Peyer's patch (tissue), 4 donors: ENCODE measurements around the gene LUC7L2. TPM values are rescaled to one million over a fixed set of nuclear protein-coding genes. Genes with fewer than 3 reads are reported as not detected.

Experiments used
- DNase-seq, 3 donors: peaks; one replicate each; pipeline ENCODE4 v3.0.0-alpha.2; 2017 to 2019
- H3K27ac ChIP-seq, 4 donors: fragments of 200-600 bp; sonication (generic); one replicate each; pipeline ENCODE4 v1.5.1; 2016 to 2019
- H3K27me3 ChIP-seq, 2 donors: fragments of 200-600 bp; sonication (generic); one replicate each; pipeline ENCODE4 v1.5.1; 2019
- H3K36me3 ChIP-seq, 3 donors: fragments of 200-600 bp; sonication (generic); one replicate each; pipeline ENCODE4 v1.5.1; 2016 to 2019
- H3K4me1 ChIP-seq, 4 donors: fragments of 200-600 bp; sonication (generic); one replicate each; pipeline ENCODE4 v1.5.1; 2016 to 2019
- H3K4me3 ChIP-seq, 4 donors: fragments of 200-600 bp; sonication (generic); 1 replicate in 3 of 4; 2 replicates in 1 of 4; pipeline ENCODE4 v1.5.1; 2016 to 2019; ENCODE audit warnings: mild to moderate bottlenecking in 1 of 4
- H3K9me3 ChIP-seq, 4 donors: fragments of 200-600 bp; sonication (generic); one replicate each; pipeline ENCODE4 v1.5.1; 2016 to 2019; ENCODE audit warnings: mild to moderate bottlenecking in 1 of 4
- CTCF ChIP-seq, 6 experiments: fragments of 450-650 bp in 4 of 6; fragments of 200-600 bp in 2 of 6; sonication (generic) in 1 of 6; IDR thresholded peaks; one replicate each; pipeline ENCODE4 v1.5.1; 2017 to 2019; ENCODE audit warnings: antibody characterized with exemption in 6 of 6, mild to moderate bottlenecking in 3 of 6, moderate library complexity in 1 of 6
- POLR2A ChIP-seq, 2 donors: fragments of 450-650 bp; IDR thresholded peaks; one replicate each; pipeline ENCODE4 v1.5.1; 2017; ENCODE audit warnings: antibody characterized with exemption in 2 of 2, mild to moderate bottlenecking in 2 of 2, moderate library complexity in 2 of 2
- total RNA-seq, 4 donors: library from RNA; depleted of rRNA; stranded (reverse); fragments of >200 nt; gene quantifications; one replicate each; pipeline ENCODE4 v1.1.0, GENCODE V29; 2016

Gene LUC7L2
- total RNA-seq, 4 donors from 2014 or later: 57.6 to 182 (median 74.4) TPM

GRCh38 chr7:139450851-139451250 is 91.2 kb downstream of the LUC7L2 start:
- Histone ChIP-seq H3K9me3 (no peaks in the 10 kb centered on the region), H3K27ac (no peak overlapping the region), H3K4me3 (no peak overlapping the region), H3K36me3 (no peaks in the 10 kb centered on the region), H3K27me3 (no peaks in the 10 kb centered on the region), H3K4me1 (no peaks in the 10 kb centered on the region)
- no peak for DNase-seq
- TF ChIP-seq POLR2A (IDR thresholded peaks at IDR 0.05): no peak

GRCh38 chr7:139451638-139452037 is 91.9 kb downstream of the LUC7L2 start:
- Histone ChIP-seq H3K36me3 (no peaks in the 10 kb centered on the region), H3K4me3 (no peak overlapping the region), H3K9me3 (no peaks in the 10 kb centered on the region), H3K27me3 (no peaks in the 10 kb centered on the region), H3K4me1 (no peaks in the 10 kb centered on the region), H3K27ac (no peak overlapping the region)
- TF ChIP-seq POLR2A (IDR thresholded peaks at IDR 0.05): no peak
- no peak for TF ChIP-seq CTCF (IDR thresholded peaks at IDR 0.05)
- no peak for DNase-seq

- no peak overlapping the region for H3K4me3 ChIP-seq
- DNase-seq: no peak
- no peaks in the 10 kb centered on the region for H3K36me3 ChIP-seq
- no peaks in the 10 kb centered on the region for H3K9me3 ChIP-seq
- H3K27ac ChIP-seq: no peak overlapping the region
- no peaks in the 10 kb centered on the region for H3K4me1 ChIP-seq
- TF ChIP-seq CTCF (IDR thresholded peaks at IDR 0.05) (no peak), POLR2A (IDR thresholded peaks at IDR 0.05) (no peak)
- no peaks in the 10 kb centered on the region for H3K27me3 ChIP-seq
Observed at GRCh38 chr7:139452958-139453672, 93.4 kb downstream of the LUC7L2 start.

GRCh38 chr7:139453673-139454321 is 94.1 kb downstream of the LUC7L2 start:
- TF ChIP-seq CTCF (IDR thresholded peaks at IDR 0.05): no peak
- TF ChIP-seq POLR2A (IDR thresholded peaks at IDR 0.05): no peak
- H3K27me3 ChIP-seq: no peaks in the 10 kb centered on the region

GRCh38 chr7:139455789-139456188 is 96.1 kb downstream of the LUC7L2 start:
- Histone ChIP-seq H3K4me3 (no peak overlapping the region), H3K27ac (no peak overlapping the region), H3K9me3 (no peaks in the 10 kb centered on the region), H3K27me3 (no peaks in the 10 kb centered on the region), H3K36me3 (no peaks in the 10 kb centered on the region), H3K4me1 (no peaks in the 10 kb centered on the region)
- DNase-seq: no peak
- no peak for TF ChIP-seq CTCF (IDR thresholded peaks at IDR 0.05)

More at GRCh38 chr7:139453673-139454321, 94.1 kb downstream of the LUC7L2 start:
- Histone ChIP-seq H3K4me1 (no peaks in the 10 kb centered on the region), H3K4me3 (no peak overlapping the region), H3K36me3 (no peaks in the 10 kb centered on the region), H3K27ac (no peak overlapping the region), H3K9me3 (no peaks in the 10 kb centered on the region)
- DNase-seq: no peak

GRCh38 chr7:139456511-139456910 is 96.8 kb downstream of the LUC7L2 start:
- DNase-seq: no peak
- Histone ChIP-seq H3K4me1 (no peaks in the 10 kb centered on the region), H3K27me3 (no peaks in the 10 kb centered on the region), H3K4me3 (no peak overlapping the region), H3K36me3 (no peaks in the 10 kb centered on the region), H3K27ac (no peak overlapping the region), H3K9me3 (no peaks in the 10 kb centered on the region)
- no peak for TF ChIP-seq POLR2A (IDR thresholded peaks at IDR 0.05)
- no peak for TF ChIP-seq CTCF (IDR thresholded peaks at IDR 0.05)
